HepG2 (cell line): ENCODE results near the gene CAP2. TPM values are rescaled to one million over a fixed set of nuclear protein-coding genes. Genes with fewer than 3 reads are reported as not detected.

ENCODE experiments used
- ATAC-seq: fragments of 200-7000 bp; cut with Tn5 transposase; 3 replicates; pipeline ENCODE4 v1.9.1; 2020; ENCODE audit warnings: mild to moderate bottlenecking, moderate library complexity
- BruUV-seq: library from RNA; stranded (reverse); fragments of 400-500 nt; replicated peaks from 2 replicates; lab custom pipeline; 2021; lab: Mats Ljungman, UMichigan
- CTCF ChIA-PET: fragments of 300-600 bp; formaldehyde crosslinking; extraction: SDS; loops from one replicate; lab custom pipeline; 2021; ENCODE audit warnings: low total read pairs, inconsistent platforms, low intra/inter-chr PET ratio; lab: Yijun Ruan, JAX
- POLR2A ChIA-PET: fragments of 350-600 bp; sonication (Branson Sonifier 250); formaldehyde crosslinking; loops from one replicate; lab custom pipeline; 2020; ENCODE audit warnings: antibody characterized with exemption, inconsistent platforms; lab: Yijun Ruan, JAX
- DNase-seq: peaks from one replicate; pipeline ENCODE4 v3.0.0-alpha.2; 2015; ENCODE audit warnings: low spot score
- FAIRE-seq: peaks from 3 replicates; lab custom pipeline; 2011; peaks lifted over from hg19 to GRCh38; lab: Jason Lieb, UNC
- H2AFZ ChIP-seq: one replicate; pipeline ENCODE4 v1.6.1; 2011; ENCODE audit warnings: low read length, inconsistent platforms
- H3K27ac ChIP-seq: fragments of 300-600 bp; 3 replicates; pipeline ENCODE4 v1.8.0; 2011; ENCODE audit warnings: mixed run types, mild to moderate bottlenecking, mixed read lengths, low read length, inconsistent platforms; ENCODE audit not compliant: insufficient read depth; ENCODE audit errors: extremely low read length
- H3K27me3 ChIP-seq, 2 experiments: fragments of 200-600 bp in 1 of 2; 2 replicates in 1 of 2; 3 replicates in 1 of 2; pipeline versions ENCODE4 v1.6.0 to v1.8.0; 2011; ENCODE audit warnings: low read length in 2 of 2, mild to moderate bottlenecking in 2 of 2, moderate library complexity in 2 of 2, inconsistent platforms in 1 of 2; ENCODE audit not compliant: insufficient read depth in 2 of 2, control insufficient read depth in 1 of 2
- H3K36me3 ChIP-seq, 2 experiments: fragments of 200-600 bp in 1 of 2; replicated peaks in 1 of 2; 2 replicates in 1 of 2; 3 replicates in 1 of 2; pipeline versions ENCODE4 v1.5.1 to v1.8.0; 2011; ENCODE audit warnings: low read length in 2 of 2, inconsistent platforms in 1 of 2; ENCODE audit not compliant: insufficient read depth in 2 of 2, control insufficient read depth in 1 of 2
- H3K4me1 ChIP-seq: 2 replicates; pipeline ENCODE4 v1.5.1; 2012; ENCODE audit warnings: low read length, inconsistent platforms; ENCODE audit not compliant: insufficient read depth
- H3K4me2 ChIP-seq: 2 replicates; pipeline ENCODE4 v1.6.0; 2011; ENCODE audit warnings: low read depth, low read length, inconsistent platforms
- H3K4me3 ChIP-seq, 3 experiments: fragments of 200-600 bp in 1 of 3; sonication (generic), shearing (Covaris generic) in 1 of 3; replicated peaks in 1 of 3; 2 replicates each; pipeline ENCODE4 v1.5.1; 2011 to 2016; ENCODE audit warnings: low read length in 3 of 3, inconsistent platforms in 2 of 3, low read depth in 2 of 3, mild to moderate bottlenecking in 2 of 3, control low read depth in 1 of 3, mixed read lengths in 1 of 3; ENCODE audit not compliant: insufficient read depth in 1 of 3
- H3K79me2 ChIP-seq: one replicate; pipeline ENCODE4 v1.6.1; 2011; ENCODE audit warnings: low read length, inconsistent platforms; ENCODE audit not compliant: insufficient read depth
- H3K9ac ChIP-seq: 2 replicates; pipeline ENCODE4 v1.6.0; 2011; ENCODE audit warnings: mild to moderate bottlenecking, low read depth, low read length, inconsistent platforms; ENCODE audit not compliant: insufficient read depth
- H3K9me3 ChIP-seq: 2 replicates; pipeline ENCODE4 v1.5.1; 2012; ENCODE audit warnings: mild to moderate bottlenecking, low read length
- H4K20me1 ChIP-seq: 2 replicates; pipeline ENCODE4 v1.6.0; 2011; ENCODE audit warnings: inconsistent platforms, mild to moderate bottlenecking, low read length, moderate library complexity; ENCODE audit not compliant: insufficient read depth
- ZMYM3 ChIP-seq: sonication (generic); formaldehyde crosslinking; IDR thresholded peaks from 2 replicates; pipeline ENCODE4 v1.5.1; 2020; ENCODE audit warnings: mild to moderate bottlenecking, missing genetic modification reagents
- ZNF749 ChIP-seq: sonication (generic); formaldehyde crosslinking; IDR thresholded peaks from 2 replicates; pipeline ENCODE4 v1.8.0; 2022; ENCODE audit warnings: mild to moderate bottlenecking, missing genetic modification reagents, moderate library complexity, borderline replicate concordance
- WGBS: methylation state at CpG from one replicate; pipeline ENCODE4 v1.1.6; 2017; ENCODE audit warnings: low lambda C conversion rate; 5-methylcytosine and 5-hydroxymethylcytosine counted together
- in situ Hi-C: cut with HindIII; loops from 2 replicates; pipeline ENCODE4 v1.10.0; 2017; ENCODE audit warnings: low pct_unique_long_range_greater_than_20kb; ENCODE audit not compliant: extremely low pct_ligation_motif_present
- intact Hi-C: fragments of 100-400 bp; cut with micrococcal nuclease; formaldehyde crosslinking; loops from one replicate; pipeline ENCODE4 v1.10.0; 2022; ENCODE audit not compliant: unreplicated experiment
- polyA plus RNA-seq, 8 experiments: library from polyadenylated mRNA; depleted of rRNA in 3 of 8; stranded (reverse) in 7 of 8; unstranded in 1 of 8; fragments of >200 nt; fragmentation: Illumina TruSeq in 4 of 8; extraction: Trizol in 4 of 8; gene quantifications; 2 replicates each; pipeline versions ENCODE4 v1.2.1 to v1.2.3, GENCODE V29; 2011 to 2016; ENCODE audit warnings: low read depth in 4 of 8, missing spikeins in 1 of 8, mixed read lengths in 1 of 8; ENCODE audit not compliant: insufficient read depth in 1 of 8
- total RNA-seq, 5 experiments: library from RNA; depleted of rRNA; stranded (reverse); fragments of >200 nt; fragmentation: Illumina TruSeq; extraction: Trizol; gene quantifications; 2 replicates each; pipeline ENCODE4 v1.2.3, GENCODE V29; 2016; ENCODE audit warnings: low read depth in 1 of 5
- TF ChIP-seq, protein P1 (sequence below): sonication (generic); formaldehyde crosslinking; IDR thresholded peaks from 2 replicates; pipeline ENCODE4 v1.5.0; 2020; ENCODE audit warnings: mild to moderate bottlenecking, missing genetic modification reagents
- TF ChIP-seq, protein P2 (sequence below): sonication (generic); formaldehyde crosslinking; IDR thresholded peaks from 2 replicates; pipeline ENCODE4 v1.4.0; 2020; ENCODE audit warnings: mild to moderate bottlenecking, missing genetic modification reagents

Gene CAP2
- total and polyA plus RNA-seq, 2 of the 13 experiments (the other 11 are each of a cell fraction or from before 2014, with no cell fraction given) = 7.9 to 53.1 TPM

DNA sequence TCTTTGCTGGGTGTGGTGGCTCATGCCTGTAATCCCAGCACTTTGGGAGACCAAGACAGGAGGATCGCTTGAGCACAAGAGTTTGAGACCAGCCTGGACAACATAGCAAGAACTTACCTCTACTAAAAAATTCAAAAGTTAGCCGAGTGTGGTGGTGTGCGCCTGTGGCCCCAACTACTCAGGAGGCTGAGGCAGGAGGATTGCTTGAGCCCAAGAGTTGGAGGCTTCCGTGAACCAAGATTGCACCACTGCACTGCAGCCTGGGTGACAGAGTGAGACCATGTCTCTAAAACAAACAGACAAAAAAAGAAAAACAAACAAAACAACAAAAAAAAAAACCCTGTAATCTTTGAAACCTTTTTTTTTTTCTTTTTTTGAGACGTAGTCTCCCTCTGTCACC, 67.5 kb downstream of the CAP2 start:
- Histone ChIP-seq H3K27me3 (no peaks in the 10 kb centered on the region), H3K79me2 (no peaks in the 10 kb centered on the region)
- no peak for FAIRE-seq
- TF ChIP-seq ZNF749 (CRISPR knock-in tag) = no peak
- TF ChIP-seq ZMYM3 (CRISPR knock-in tag) = peak; percentile 45; the same call in 1 of the 2 replicates
- TF ChIP-seq, protein P1, sequence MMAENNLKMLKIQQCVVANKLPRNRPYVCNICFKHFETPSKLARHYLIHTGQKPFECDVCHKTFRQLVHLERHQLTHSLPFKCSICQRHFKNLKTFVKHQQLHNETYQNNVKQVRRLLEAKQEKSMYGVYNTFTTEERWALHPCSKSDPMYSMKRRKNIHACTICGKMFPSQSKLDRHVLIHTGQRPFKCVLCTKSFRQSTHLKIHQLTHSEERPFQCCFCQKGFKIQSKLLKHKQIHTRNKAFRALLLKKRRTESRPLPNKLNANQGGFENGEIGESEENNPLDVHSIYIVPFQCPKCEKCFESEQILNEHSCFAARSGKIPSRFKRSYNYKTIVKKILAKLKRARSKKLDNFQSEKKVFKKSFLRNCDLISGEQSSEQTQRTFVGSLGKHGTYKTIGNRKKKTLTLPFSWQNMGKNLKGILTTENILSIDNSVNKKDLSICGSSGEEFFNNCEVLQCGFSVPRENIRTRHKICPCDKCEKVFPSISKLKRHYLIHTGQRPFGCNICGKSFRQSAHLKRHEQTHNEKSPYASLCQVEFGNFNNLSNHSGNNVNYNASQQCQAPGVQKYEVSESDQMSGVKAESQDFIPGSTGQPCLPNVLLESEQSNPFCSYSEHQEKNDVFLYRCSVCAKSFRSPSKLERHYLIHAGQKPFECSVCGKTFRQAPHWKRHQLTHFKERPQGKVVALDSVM (CRISPR knock-in tag) = peak; percentile 91
- TF ChIP-seq, protein P2, sequence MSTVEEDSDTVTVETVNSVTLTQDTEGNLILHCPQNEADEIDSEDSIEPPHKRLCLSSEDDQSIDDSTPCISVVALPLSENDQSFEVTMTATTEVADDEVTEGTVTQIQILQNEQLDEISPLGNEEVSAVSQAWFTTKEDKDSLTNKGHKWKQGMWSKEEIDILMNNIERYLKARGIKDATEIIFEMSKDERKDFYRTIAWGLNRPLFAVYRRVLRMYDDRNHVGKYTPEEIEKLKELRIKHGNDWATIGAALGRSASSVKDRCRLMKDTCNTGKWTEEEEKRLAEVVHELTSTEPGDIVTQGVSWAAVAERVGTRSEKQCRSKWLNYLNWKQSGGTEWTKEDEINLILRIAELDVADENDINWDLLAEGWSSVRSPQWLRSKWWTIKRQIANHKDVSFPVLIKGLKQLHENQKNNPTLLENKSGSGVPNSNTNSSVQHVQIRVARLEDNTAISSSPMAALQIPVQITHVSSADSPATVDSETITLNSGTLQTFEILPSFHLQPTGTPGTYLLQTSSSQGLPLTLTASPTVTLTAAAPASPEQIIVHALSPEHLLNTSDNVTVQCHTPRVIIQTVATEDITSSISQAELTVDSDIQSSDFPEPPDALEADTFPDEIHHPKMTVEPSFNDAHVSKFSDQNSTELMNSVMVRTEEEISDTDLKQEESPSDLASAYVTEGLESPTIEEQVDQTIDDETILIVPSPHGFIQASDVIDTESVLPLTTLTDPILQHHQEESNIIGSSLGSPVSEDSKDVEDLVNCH (CRISPR knock-in tag) = no peak
- TF ChIP-seq, all 625 proteins: peak for 2
- Histone ChIP-seq H3K36me3 (peaks cover 0 to 3% of the 10 kb centered on the region in 2 experiments; a peak in 1 of 5 replicates), H3K9me3 (no peaks in the 10 kb centered on the region), H3K27ac (no peak overlapping the region), H3K9ac (no peak overlapping the region), H3K4me3 (no peak overlapping the region), H2AFZ (no peak overlapping the region), H3K4me1 (no peaks in the 10 kb centered on the region), H4K20me1 (no peaks in the 10 kb centered on the region), H3K4me2 (no peak overlapping the region)
- no TSS peak for BruUV-seq
- ATAC-seq = no peak
- POLR2A ChIA-PET = no interaction called here
- 91% methylated on average over 5 of the region's 5 CpGs for WGBS
- DNase-seq = no peak
- CTCF ChIA-PET = no interaction called here
- in situ Hi-C loops (no loop called here), intact Hi-C loops (no loop called here)
